Body of pancreas (tissue), 4 donors: ENCODE results near the gene ORAI3. TPM values are rescaled to one million over a fixed set of nuclear protein-coding genes. Genes with fewer than 3 reads are reported as not detected.

ENCODE experiments used
- ATAC-seq: fragments of 150-250 bp; one replicate; pipeline ENCODE4 v1.9.1; 2016
- DNase-seq, 4 donors: peaks; one replicate each; pipeline ENCODE4 v3.0.0-alpha.2; 2019
- H3K27ac ChIP-seq, 4 donors: fragments of 200-600 bp; sonication (generic); 1 replicate in 3 of 4; 2 replicates in 1 of 4; pipeline versions ENCODE4 v1.5.1 to v1.6.1; 2016 to 2019; ENCODE audit warnings: mild to moderate bottlenecking in 1 of 4, mixed read lengths in 1 of 4, moderate library complexity in 1 of 4
- H3K27me3 ChIP-seq, 2 donors: fragments of 200-600 bp; sonication (generic); one replicate each; pipeline ENCODE4 v1.6.0; 2016; ENCODE audit warnings: mild to moderate bottlenecking in 1 of 2
- H3K36me3 ChIP-seq, 2 donors: fragments of 200-600 bp; sonication (generic); replicated peaks in 1 of 2; 2 replicates each; pipeline ENCODE4 v1.5.1; 2016; ENCODE audit warnings: low read depth in 2 of 2; ENCODE audit not compliant: insufficient read depth in 1 of 2
- H3K4me1 ChIP-seq: fragments of 200-600 bp; sonication (generic); one replicate; pipeline ENCODE4 v1.6.0; 2016
- H3K4me3 ChIP-seq, 2 donors: fragments of 200-600 bp; sonication (generic); 1 replicate in 1 of 2; 2 replicates in 1 of 2; pipeline ENCODE4 v1.5.1; 2016 to 2019
- H3K9me3 ChIP-seq, 3 donors: fragments of 200-600 bp; sonication (generic); 1 replicate in 2 of 3; 2 replicates in 1 of 3; pipeline ENCODE4 v1.5.1; 2016
- CTCF ChIP-seq, 7 experiments: fragments of 450-650 bp in 4 of 7; fragments of 200-600 bp in 3 of 7; sonication (generic) in 3 of 7; IDR thresholded peaks; one replicate each; pipeline ENCODE4 v1.5.1; 2016 to 2019; ENCODE audit warnings: antibody characterized with exemption in 7 of 7
- POLR2A ChIP-seq, 3 donors: fragments of 450-650 bp; IDR thresholded peaks; one replicate each; pipeline ENCODE4 v1.6.1; 2016; ENCODE audit warnings: antibody characterized with exemption in 3 of 3, mild to moderate bottlenecking in 2 of 3
- WGBS, 2 donors: methylation state at CpG; one replicate each; pipeline ENCODE4 v1.1.5; 2017; 5-methylcytosine and 5-hydroxymethylcytosine counted together
- intact Hi-C: fragments of 100-400 bp; cut with DNase I; formaldehyde crosslinking; loops from one replicate; pipeline ENCODE4 v1.15.1; 2023
- total RNA-seq, 2 donors: library from RNA; depleted of rRNA; stranded (reverse); fragments of >200 nt; gene quantifications; one replicate each; pipeline ENCODE4 v1.1.0, GENCODE V29; 2016

Gene ORAI3
- total RNA-seq, 2 donors from 2014 or later = 7.9 to 27.2 TPM

GRCh38 chr16:30902029-30902972 lies 46.6 kb upstream of the ORAI3 start:
- peaks cover 21% of the 10 kb centered on the region for H3K4me1 ChIP-seq
- H3K27me3 ChIP-seq = no peaks in the 10 kb centered on the region
- 13 to 54% methylated on average over 17 to 60 of the region's 99 CpGs for WGBS, 2 donors
- DNase-seq (peak; percentile 72 to 78 (median 76)), ATAC-seq (peak; percentile 97)
- H3K4me3 ChIP-seq = peak overlapping the region in 1 of 2 donors; percentile 14
- no peaks in the 10 kb centered on the region for H3K36me3 ChIP-seq
- peak overlapping the region; percentile 74 to 95 (median 85) for H3K27ac ChIP-seq
- intact Hi-C loops = no loop called here
- H3K9me3 ChIP-seq = no peaks in the 10 kb centered on the region
- TF ChIP-seq POLR2A (IDR thresholded peaks at IDR 0.05) (peak in 2 of 3 donors; percentile 55 to 56), CTCF (IDR thresholded peaks at IDR 0.05) (peak in 6 of 7 experiments; percentile 38 to 92 (median 53))

DNA sequence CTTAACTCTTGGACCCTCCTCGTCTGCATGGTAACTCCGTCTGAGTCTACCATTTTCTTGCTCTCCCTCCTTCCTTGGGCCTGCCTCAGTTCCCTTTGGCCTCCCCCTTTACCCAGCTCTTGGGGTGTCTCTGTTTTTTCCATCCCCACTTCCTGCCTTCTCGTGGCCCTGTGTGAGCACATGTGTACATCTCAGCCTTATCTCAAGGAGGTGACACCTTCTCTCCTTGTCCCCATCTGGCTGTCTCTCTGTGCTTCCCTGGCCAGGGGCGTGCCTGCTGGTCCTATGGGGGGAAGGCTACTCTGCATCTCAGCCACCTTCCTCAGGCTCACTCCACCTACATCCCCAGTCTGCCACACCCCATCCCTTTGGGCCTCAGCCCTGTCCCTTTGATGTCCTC lies 45.9 kb upstream of the ORAI3 start:
- Histone ChIP-seq H3K9me3 (no peaks in the 10 kb centered on the region), H3K4me1 (peaks cover 20% of the 10 kb centered on the region), H3K27ac (peak overlapping the region in 3 of 4 donors; percentile 78 to 95 (median 92)), H3K36me3 (no peaks in the 10 kb centered on the region), H3K27me3 (no peaks in the 10 kb centered on the region), H3K4me3 (no peak overlapping the region)
- WGBS, 2 donors = 61 to 70% methylated on average over 4 of the region's 4 CpGs
- TF ChIP-seq CTCF (IDR thresholded peaks at IDR 0.05) = no peak
- no peak for TF ChIP-seq POLR2A (IDR thresholded peaks at IDR 0.05)
- no peak for DNase-seq
- no peak for ATAC-seq
- intact Hi-C loops = no loop called here

DNA sequence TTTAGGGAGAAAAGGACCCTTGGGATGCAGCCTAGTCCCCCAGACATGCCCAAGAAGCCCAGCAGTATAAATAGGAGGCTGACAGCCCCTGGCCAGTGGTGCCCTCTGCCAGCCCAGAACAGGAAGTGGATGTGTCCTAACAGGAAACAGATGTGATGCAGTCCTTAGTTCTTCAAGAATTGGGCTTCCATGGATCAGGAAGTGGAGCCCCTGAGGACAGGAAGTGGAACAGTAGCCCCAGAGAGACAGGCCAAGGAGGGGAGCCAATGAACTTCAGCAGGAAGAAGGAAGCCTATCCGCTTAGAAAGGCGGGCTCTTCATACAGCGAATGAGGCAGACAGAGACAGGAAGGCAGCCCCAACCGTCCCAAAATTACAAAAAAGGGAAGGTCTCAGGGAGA lies 45.3 kb upstream of the ORAI3 start:
- H3K4me1 ChIP-seq = peaks cover 20% of the 10 kb centered on the region
- intact Hi-C loops = no loop called here
- peak overlapping the region in 3 of 4 donors; percentile 21 to 95 (median 49) for H3K27ac ChIP-seq
- no peak for ATAC-seq
- 81 to 89% methylated on average over 4 of the region's 4 CpGs for WGBS, 2 donors
- H3K4me3 ChIP-seq = no peak overlapping the region
- no peaks in the 10 kb centered on the region for H3K27me3 ChIP-seq
- H3K9me3 ChIP-seq = no peaks in the 10 kb centered on the region
- TF ChIP-seq POLR2A (IDR thresholded peaks at IDR 0.05) (no peak), CTCF (IDR thresholded peaks at IDR 0.05) (no peak)
- no peaks in the 10 kb centered on the region for H3K36me3 ChIP-seq
- peak in 2 of 4 donors; percentile 16 to 66 for DNase-seq

DNA sequence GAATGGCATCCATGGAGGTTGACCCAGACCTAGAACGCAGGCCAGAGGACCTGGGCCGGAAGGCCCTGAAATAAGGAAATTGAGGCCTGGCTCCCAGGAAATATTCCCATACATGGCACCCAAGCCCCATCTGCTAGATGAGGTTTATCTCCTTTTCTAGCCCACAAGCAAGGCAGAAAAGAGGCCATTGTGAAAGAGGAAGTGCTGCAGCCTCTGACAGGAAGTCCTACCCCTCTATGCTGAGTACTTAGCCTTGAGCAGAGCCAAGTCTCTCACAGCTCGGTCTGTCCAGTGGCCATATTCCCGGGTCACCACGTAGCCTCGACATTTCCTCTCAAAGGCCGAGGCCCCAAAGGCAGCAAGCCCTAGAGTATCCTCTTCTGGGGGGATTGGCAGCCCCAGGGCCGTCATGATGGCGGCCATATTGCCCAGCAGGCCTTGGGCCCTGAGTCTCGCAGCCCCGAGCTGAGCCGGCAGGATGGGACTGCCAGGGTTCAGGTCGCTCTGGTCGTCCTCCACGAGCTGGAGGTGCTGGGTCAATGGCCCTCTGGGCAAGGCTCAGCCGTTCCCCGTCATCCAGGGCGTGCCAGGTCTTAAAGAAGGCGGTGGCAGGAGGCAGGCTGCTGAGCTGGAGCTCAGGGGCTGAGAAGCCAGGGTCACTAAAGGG lies 44.6 kb upstream of the ORAI3 start:
- no peak for DNase-seq
- Histone ChIP-seq H3K9me3 (no peaks in the 10 kb centered on the region), H3K27ac (peak overlapping the region in 3 of 4 donors; percentile 21 to 95 (median 49)), H3K4me3 (no peak overlapping the region), H3K27me3 (no peaks in the 10 kb centered on the region), H3K36me3 (no peaks in the 10 kb centered on the region), H3K4me1 (peaks cover 20% of the 10 kb centered on the region)
- no peak for TF ChIP-seq CTCF (IDR thresholded peaks at IDR 0.05)
- TF ChIP-seq POLR2A (IDR thresholded peaks at IDR 0.05) = no peak
- 83 to 88% methylated on average over 2 to 18 of the region's 19 CpGs for WGBS, 2 donors
- intact Hi-C loops = no loop called here
- no peak for ATAC-seq
